Measurements from ENCODE around the gene CIAPIN1.

DNA sequence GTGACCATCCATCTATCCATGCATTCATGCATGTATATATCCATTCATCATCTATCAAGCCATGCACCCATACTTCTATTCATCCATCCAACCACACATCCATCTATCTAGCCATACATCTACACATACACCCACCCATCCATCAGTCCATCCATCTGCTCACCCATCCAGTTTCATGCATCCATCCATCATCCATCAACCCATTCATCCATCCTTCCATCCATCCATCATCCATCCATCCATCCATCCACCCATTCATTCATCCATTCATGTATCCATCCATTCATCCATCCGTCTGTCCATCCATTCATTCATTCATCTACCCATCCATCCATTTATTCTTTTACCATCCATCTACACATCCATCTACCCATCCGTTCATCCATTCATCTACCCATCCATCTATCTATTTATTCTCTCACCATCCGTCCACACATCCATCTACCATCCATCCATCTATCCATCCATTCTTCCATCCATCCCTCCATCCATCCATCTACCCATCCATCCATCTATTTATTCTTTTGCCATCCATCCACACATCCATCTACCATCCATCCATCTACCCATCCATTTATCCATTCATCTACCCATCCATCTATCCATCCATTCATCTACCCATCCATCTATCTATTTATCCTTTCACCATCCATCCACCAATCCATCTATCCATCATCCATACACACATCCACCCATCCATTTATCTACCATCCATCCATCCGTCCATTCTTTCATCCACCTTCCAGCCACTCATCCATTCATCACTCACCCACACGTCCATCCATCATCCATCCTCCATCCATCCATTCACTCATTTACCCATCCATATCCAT is 39.4 kb downstream of the CIAPIN1 start:
- TF ChIP-seq, protein P1, sequence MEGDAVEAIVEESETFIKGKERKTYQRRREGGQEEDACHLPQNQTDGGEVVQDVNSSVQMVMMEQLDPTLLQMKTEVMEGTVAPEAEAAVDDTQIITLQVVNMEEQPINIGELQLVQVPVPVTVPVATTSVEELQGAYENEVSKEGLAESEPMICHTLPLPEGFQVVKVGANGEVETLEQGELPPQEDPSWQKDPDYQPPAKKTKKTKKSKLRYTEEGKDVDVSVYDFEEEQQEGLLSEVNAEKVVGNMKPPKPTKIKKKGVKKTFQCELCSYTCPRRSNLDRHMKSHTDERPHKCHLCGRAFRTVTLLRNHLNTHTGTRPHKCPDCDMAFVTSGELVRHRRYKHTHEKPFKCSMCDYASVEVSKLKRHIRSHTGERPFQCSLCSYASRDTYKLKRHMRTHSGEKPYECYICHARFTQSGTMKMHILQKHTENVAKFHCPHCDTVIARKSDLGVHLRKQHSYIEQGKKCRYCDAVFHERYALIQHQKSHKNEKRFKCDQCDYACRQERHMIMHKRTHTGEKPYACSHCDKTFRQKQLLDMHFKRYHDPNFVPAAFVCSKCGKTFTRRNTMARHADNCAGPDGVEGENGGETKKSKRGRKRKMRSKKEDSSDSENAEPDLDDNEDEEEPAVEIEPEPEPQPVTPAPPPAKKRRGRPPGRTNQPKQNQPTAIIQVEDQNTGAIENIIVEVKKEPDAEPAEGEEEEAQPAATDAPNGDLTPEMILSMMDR (IDR thresholded peaks at IDR 0.05; ENCODE audit: borderline replicate concordance, extremely low read depth, low read length, poor library complexity, severe bottlenecking), result no peak
- no peak for TF ChIP-seq EZH2 (IDR thresholded peaks at IDR 0.05; ENCODE audit: borderline replicate concordance, low read depth, low read length, severe bottlenecking)
